NCI-H2227 (cell line): ENCODE measurements around the gene ZNF615.
"Not testable (repeated sequence)": the region's sequence is repeated elsewhere in the genome, so short reads cannot be mapped to it uniquely, and the experiment has no call there.

Source experiments
- DNase-seq: peaks from one replicate; lab custom pipeline; 2025; ENCODE audit not compliant: unreplicated experiment; lab: John Stamatoyannopoulos, UW

The ZNF615 gene

DNA sequence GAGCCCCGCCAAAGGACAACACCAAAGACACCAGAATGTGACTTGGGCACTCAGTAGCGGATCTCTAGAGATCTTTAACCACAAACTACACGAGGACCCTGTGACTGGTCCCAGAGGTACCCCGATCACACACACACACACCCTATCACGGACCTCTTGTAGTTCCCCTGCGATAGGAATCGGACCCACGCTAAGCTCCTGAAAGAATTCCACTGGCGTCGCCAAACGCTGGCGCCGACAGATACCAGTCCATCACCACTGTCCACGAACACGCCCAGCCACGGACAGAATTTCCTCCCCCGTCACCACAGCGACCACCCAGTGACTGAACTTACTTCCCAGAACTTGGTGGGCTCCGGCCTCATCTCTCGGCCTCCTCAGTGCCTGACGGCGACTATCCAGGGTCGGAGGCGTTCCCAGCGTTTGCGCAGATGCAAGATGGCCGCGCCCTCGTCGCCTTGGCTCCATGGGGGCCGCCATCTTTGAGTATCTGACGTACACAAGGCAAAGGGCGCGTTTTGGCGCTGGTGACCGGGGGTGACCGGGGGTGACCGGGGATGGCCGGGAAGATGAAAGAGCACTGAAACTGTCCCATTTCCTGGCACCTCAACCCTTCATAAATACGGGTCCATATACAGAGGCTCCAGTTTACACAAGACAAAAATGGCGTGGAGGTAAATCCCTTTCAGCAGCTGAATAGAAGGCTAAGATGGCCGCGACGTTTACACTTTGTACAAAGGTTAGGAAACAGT, at the start of gene ZNF615:
ZNF615 (minus strand) TSS at position 406 of the 752 bp plus-strand sequence. CDS start 4,500 bp downstream, outside the sequence.
- DNase-seq, result peak; percentile 87

DNA sequence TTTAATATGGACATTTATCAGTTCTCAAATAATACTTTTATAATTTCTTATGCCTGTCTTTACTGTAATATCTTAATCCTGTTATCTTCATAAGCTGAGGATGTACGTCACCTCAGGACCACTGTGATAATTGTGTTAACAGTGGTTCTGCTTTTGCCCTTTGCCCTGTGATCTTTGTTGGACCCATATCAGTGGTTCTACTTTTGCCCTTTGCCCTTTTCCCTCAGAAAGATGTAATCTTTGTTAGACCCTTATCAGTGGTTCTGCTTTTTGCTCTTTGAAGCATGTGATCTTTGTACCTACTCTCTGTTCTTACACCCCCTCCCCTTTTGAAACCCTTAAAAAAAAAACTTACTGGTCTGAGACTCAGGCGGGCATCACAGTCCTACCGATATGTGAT, 48.5 kb upstream of the ZNF615 start:
- not testable (repeated sequence) for DNase-seq

DNA sequence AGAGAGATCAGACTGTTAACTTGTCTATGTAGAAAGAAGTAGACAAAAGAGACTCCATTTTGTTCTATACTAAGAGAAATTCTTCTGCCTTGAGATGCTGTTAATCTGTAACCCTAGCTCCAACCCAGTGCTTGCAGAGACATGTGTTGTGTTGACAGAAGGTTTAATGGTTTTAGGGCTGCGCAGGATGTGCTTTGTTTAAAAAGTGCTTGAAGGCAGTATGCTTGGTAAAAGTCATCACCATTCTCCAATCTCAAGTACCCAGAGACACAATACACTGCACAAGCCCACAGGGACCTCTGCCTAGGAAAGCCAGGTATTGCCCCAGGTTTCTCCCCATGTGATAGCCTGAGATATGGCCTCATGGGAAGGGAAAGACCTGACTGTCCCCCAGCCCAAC, 43.7 kb upstream of the ZNF615 start:
- not testable (repeated sequence) for DNase-seq

DNA sequence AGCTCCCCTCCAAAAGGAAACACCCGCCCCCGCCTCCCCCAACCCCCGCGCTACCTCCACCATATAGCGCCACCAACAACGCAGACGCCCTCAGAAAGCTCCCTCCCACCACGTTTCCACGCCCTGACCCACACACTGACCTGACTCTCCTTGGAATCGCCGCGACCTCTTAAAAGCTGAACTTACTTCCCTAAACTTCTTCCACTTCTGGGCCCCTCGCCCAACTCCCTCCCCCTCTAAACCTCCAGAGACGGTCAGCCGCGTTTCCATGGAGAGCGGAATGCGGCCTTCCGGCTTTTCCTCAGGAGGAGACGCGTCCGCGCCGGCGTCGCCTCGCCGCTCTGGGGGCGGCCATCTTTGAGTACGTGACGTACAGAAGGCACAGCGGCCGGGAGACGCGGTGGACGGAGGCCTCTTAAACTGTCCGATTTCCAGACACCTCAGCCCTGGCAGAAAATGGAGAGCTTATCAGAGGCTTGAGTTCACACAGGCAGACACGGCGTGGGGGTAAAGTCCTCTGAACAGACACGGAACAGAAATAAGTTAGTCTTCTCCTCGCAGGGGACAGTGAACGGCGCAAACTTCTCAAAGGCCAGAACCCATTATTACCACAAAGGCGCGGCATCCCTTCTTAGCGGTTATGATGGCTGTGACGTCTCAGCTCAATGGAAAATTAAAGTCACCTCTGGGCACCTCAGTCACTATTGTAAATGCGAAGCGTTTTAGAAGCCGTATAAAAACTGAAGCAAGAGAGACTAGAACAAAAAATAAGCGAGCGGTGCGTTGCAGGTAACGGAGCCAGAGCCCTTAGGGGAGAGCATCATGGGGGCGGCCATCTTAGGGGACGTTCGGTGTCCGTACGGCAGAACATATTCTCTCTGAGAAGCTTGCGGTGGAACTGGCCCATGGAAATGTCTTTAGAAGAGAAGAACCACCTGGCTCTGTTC, 40.8 kb upstream of the ZNF615 start, which contains the start of gene ZNF432:
ZNF432 (minus strand) TSS at position 284 of the 947 bp plus-strand sequence. CDS start 1,970 bp downstream, outside the sequence.
- DNase-seq, result peak; percentile 91

DNA sequence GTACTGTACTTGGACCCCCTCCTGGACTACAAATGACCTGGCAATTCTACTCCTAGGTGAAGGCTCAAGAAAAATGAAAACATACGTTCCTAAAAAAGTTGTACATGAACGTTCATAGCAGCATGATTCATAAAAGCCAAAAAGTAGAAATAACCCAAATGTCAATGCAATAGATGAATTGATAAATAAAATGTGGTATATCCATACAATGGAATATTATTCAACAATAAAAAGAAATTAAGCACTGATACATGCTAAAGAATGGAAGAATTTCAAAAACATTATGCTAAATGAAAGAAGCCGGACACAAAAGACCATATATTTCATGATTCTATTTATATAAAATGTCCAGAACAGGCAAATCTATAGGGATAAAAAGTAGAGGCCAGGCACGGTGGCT, 31.2 kb upstream of the ZNF615 start:
- no peak for DNase-seq

DNA sequence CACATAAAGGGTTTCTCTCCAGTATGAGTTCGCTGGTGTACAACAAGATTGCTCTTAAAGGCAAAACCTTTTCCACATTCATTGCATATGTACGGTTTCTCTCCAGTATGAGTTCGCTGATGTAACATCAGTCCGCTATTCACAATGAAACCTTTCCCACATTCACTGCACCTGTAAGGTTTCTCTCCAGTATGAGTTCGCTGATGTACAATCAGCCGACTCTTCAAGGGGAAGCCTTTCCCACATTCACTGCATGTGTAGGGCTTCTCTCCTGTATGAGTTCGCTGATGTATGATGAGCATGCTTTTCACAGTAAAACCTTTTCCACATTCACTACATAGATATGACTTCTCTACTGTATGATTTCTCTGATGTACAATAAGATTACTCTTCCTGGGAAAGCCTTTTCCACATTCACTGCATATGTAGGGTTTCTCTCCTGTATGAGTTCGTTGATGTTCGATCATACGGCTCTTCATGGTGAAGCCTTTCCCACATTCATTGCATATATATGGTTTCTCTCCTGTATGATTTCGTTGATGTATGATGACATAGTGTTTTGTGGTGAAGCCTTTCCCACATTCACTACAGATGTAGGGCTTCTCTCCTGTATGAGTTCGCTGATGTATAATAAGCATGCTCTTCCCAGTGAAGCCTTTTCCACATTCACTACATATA, 26.2 kb upstream of the ZNF615 start:
- no peak for DNase-seq

DNA sequence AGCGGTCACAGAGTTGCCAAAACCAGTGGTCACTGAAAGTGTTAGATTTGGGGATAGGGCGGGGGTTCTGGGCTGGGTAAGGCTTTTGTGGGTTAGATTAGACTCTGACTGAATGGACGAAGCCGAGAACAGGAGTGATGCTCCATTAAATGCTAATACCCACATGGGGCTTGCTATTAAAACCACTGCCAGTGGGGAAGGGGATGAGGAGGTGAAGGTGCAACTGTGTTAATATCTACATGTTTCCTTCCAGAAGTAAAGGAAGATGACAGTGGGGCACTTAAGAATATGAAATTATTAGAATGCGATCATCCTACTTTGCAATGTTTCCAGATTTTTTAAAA, 20.7 kb upstream of the ZNF615 start:
- peak; percentile 64 for DNase-seq

DNA sequence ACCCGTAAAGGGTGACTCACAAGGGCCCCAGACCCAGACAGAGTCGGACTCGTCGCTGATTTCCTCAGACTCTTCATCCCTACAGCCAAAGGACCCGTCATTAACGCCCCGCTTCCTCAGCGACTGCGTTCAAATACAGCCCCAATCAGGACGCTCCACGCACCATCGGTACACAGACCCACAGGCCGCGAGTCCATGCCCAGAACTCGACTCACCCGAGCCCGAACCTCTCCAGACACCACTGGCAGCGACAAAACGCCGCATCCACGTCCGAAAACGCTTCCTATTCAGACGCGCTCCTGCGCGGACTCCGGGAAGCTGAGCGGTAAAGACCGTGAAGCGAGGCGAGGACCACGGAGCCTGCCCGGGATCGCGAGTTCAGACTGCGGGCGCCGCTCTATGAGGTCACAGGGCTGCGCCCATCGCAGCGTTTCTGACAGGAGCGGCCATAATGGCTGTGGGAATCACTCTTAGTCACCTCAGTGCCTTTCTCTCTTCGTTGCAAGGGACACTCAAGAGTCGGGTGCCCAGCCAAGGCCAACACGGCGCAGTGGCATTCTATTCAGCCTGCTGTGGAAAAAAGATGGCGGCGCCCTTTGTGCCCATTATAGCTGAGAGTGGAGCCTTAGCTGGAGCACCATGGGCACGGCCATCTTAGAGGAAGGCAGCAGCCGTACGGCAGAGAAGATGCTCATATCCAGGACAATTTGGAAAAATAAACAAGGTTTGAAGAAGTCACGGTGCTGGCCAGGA, 20.2 kb upstream of the ZNF615 start, which contains the start of gene ZNF614:
ZNF614 (minus strand) TSS at position 353 of the 753 bp plus-strand sequence. CDS start 2,634 bp downstream, outside the sequence.
- peak; percentile 83 for DNase-seq

DNA sequence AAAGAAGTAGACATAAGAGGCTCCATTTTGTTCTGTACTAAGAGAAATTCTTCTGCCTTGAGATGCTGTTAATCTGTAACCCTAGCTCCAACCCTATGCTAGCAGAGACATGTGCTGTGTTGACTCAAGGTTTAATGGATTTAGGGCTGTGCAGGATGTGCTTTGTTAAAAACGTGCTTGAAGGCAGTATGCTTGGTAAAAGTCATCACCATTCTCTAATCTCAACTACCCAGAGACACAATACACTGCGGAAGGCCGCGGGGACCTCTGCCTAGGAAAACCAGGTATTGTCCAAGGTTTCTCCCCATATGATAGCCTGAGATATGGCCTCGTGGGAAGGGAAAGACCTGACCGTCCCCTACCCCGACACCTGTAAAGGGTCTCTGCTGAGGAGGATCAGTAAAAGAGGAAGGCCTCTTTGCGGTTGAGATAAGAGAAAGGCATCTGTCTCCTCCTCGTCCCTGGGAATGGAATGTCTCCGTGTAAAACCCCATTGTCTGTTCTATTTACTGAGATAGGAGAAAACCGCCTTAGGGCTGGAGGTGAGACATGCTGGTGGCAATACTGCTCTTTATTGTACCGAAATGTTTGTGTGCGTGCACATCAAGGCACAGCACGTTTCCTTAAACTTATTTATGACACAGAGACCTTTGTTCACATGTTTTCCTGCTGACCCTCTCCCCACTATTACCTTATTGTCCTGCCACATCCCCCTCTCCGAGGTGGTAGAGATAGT, 18.4 kb upstream of the ZNF615 start:
- not testable (repeated sequence) for DNase-seq

DNA sequence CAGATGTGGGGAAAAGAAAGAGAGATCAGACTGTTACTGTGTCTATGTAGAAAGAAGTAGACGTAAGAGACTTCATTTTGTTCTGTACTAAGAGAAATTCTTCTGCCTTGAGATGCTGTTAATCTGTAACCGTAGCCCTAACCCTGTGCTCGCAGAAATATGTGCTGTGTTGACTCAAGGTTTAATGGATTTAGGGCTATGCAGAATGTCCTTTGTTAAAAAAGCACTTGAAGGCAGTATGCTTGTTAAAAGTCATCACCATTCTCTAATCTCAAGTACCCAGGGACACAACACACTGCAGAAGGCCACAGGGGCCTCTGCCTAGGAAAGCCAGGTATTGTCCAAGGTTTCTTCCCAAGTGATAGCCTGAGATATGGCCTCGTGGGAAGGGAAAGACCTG, 16.5 kb upstream of the ZNF615 start:
- not testable (repeated sequence) for DNase-seq

DNA sequence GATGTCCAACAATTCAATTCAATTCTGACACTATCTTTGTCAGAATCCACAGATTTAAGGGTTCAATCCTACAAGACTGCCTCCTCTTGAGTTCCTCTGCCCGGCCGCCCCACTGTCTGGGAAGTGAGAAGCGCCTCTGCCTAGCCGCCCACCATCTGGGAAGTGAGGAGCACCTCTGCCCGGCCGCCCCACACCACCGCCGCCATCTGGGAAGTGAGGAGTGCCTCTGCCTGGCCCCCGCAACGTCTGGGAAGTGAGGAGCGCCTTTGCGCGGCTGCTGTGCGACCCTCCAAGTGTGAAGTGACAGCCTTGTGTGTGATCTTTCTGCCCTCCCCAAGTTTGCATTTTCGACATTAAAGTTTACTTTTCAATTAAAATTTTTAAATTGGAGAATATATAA, 14.2 kb upstream of the ZNF615 start:
- DNase-seq, result no peak

DNA sequence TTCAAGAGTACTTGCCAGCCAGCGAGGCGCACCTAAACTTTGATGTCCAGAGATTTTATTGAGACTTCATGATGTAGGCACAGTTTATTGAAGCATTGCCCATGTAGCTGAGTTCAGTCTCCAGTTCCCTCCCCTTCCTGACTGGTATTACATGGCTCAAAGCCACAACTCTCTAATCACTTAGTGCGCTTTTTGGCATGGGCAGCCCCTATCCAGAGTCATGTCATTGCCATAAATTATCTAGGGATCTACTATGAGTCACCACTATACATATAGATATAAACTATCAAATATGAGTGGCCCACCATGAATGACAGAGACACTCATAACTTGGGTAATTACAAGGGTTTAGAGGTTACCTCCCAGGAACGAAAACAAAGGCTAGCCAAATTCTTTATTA, 12.5 kb upstream of the ZNF615 start:
- DNase-seq, result no peak

DNA sequence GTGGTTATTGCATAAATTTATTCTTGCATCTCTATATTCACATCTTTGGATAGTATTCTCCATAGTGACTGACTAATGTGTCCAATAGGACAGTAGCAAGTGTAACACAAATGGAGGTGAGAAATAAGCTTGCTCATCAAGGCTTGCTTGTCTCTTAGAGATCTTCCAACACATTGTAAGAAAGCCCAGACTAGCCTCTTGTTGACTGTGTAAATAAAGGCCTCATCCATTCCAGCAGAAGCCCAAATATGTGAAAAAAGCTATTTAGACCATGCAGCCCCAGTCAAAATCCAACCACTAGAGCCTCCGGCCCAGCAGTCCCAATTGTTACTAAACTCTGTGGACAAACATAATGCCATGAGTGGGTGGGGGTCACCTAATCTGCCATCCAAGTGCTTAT, 2.7 kb upstream of the ZNF615 start:
- no peak for DNase-seq

DNA sequence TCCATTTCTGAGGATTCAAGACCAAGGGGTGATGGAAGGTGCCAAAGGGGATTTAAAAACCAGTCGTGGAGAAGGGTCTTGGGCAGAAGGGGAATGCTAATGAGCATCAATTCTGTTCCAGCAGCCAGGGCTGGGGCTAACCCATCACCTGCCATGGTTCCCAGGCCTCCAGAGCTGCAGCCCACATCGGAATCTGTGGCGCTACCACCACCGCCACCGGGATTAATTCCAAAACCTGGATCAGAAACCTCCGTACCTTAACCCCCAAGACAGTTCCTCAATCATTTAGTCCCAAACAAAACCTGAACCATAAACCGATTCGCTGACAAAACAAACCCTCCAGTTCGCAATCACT, 583 bp downstream of the ZNF615 start:
- DNase-seq, result peak; percentile 0

DNA sequence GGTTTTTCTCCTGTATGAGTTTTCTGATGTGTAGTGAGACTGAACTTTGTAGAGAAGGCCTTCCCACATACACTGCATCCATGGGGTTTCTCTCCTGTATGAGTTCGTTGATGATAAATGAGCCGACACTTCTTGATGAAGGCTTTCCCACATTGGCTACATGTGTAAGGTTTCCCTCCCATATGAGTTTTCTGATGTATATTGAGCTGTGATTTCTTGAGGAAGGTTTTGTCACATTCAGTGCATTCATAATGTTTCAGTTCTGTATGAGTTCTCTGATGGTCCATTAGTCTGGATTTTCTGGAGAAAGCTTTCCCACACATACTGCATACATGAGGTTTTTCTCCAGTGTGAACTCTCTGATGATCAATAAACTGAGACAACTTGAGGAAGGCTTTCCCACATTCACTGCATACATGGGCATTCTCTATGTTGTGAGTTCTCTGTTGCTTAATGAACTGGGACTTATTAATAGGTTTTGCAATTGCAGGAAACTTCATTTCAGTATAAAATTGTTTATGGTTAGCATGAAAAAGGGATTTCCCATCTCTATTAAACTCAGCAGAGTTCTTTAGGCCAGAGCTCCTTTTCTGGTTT, 13.9 kb downstream of the ZNF615 start:
- DNase-seq, result no peak

DNA sequence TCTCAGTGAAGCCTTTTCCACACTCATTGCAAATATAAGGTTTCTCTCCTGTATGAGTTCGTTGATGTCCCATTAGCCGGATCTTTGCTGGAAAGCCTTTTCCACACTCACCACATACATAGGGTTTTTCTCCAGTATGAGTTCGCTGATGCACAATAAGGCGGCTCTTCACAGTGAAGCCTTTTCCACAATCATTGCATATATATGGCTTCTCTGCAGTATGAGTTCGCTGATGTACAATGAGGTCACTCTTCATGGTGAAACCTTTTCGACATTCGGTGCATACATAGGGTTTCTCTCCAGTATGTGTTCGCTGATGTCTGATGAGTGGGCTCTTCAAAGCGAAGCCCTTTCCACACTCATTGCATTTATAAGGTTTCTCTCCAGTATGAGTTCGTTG, 14.6 kb downstream of the ZNF615 start:
- DNase-seq, result no peak

DNA sequence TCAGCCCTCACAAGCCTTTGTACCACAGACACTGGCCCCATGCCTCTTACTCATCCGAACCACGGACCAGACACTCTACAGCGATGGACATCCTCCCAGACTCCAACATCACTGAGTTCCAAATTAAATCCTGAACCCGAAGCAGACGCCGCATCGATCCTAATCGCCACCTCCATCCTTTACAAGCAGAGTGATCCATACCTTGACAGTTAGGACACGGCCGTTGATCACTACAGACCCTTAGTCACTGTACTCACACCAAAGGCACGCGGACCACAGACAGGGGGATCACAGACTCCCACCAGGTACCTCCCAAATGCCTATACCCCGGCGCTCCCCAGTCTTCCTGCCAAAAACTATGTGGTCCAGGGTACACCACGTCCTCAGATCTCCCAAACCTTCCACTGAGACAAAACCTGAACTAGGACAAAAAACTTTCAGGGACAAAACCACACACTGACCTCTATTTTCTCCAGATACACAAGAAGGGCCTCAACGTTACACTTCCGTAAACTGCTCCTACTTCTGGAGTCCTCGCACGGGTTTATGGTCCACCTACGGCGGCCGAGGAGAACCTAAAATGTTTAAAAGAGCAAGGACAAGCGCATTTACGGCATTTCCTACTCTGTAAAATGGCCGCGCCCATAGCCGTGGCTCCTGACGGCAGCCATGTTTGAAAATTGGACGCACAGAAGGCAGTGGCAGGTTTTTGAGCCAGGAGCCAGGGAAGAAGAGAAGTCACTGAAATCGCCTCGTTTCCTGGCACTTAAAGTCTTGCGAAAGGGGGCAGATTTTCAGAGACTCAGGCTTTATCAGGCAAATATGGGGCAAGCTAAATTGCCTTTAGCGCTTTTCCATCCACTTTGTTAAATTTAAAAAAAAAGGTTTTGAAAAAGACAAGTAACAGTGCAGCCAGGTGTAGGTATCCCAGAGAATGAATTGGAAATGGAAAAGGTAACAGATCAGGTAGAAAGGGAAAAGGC, 21.4 kb downstream of the ZNF615 start, which contains the start of gene ZNF350:
ZNF350 (minus strand) TSS at position 532 of the 983 bp plus-strand sequence. CDS start 12,480 bp downstream, outside the sequence.
- DNase-seq, result peak; percentile 92

DNA sequence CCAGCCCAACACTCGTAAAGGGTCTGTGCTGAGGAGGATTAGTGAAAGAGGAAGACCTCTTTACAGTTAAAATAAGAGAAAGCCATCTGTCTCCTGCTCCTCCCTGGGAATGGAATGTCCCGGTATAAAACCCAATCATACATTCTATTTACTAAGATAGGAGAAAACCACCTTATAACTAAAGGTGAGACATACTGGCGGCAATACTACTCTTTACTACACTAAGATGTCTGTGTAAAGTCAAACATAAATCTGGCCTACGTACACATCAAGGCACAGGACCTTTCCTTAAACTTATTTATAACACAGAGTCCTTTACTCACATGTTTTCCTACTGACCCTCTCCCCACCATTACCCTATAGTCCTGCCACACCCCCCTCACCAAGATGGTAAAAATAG, 24.6 kb downstream of the ZNF615 start:
- no peak for DNase-seq
